HCT116 (cell line): ENCODE measurements around the gene TGFBR3.

ENCODE experiments used
- CEBPB ChIP-seq: IDR thresholded peaks from 2 replicates; pipeline ENCODE4 v1.6.1; 2012; ENCODE audit warnings: low read depth
- ELF1 ChIP-seq: IDR thresholded peaks from 2 replicates; pipeline ENCODE4 v1.6.1; 2012; ENCODE audit warnings: low read depth, borderline replicate concordance
- EZH2 ChIP-seq: fragments of 200-600 bp; sonication (generic); IDR thresholded peaks from 2 replicates; pipeline ENCODE4 v1.6.1; 2017; ENCODE audit warnings: antibody characterized with exemption, mixed run types
- JUND ChIP-seq: IDR thresholded peaks from 2 replicates; pipeline ENCODE4 v1.6.1; 2012
- POLR2A ChIP-seq: IDR thresholded peaks from 2 replicates; pipeline ENCODE4 v1.7.0; 2011; ENCODE audit warnings: borderline replicate concordance; ENCODE audit not compliant: insufficient read depth, insufficient read length; ENCODE audit errors: extremely low read depth
- POLR2AphosphoS5 ChIP-seq: IDR thresholded peaks from 2 replicates; pipeline ENCODE4 v1.6.1; 2011; ENCODE audit warnings: mild to moderate bottlenecking, low read depth, low read length, moderate library complexity
- SIN3A ChIP-seq: IDR thresholded peaks from 2 replicates; pipeline ENCODE4 v1.6.1; 2012; ENCODE audit warnings: low read depth
- SRF ChIP-seq: IDR thresholded peaks from 2 replicates; pipeline ENCODE4 v1.6.1; 2012; ENCODE audit warnings: low read depth
- YY1 ChIP-seq: IDR thresholded peaks from 2 replicates; pipeline ENCODE4 v1.6.1; 2011; ENCODE audit warnings: low read length, low read depth, moderate library complexity, mild to moderate bottlenecking; ENCODE audit not compliant: insufficient replicate concordance; ENCODE audit errors: extremely low read depth
- ZNF274 ChIP-seq: fragments of 200-500 bp; sonication (Bioruptor generic); IDR thresholded peaks from 2 replicates; pipeline ENCODE4 v1.6.1; 2014; ENCODE audit warnings: mild to moderate bottlenecking, low read depth, low read length, inconsistent platforms
- TF ChIP-seq, protein P1 (sequence below): IDR thresholded peaks from 2 replicates; pipeline ENCODE4 v1.6.1; 2012
- TF ChIP-seq, protein P2 (sequence below), 3 experiments: fragments of 200-600 bp in 1 of 3; sonication (generic) in 1 of 3; IDR thresholded peaks in 2 of 3; conservative IDR thresholded peaks in 1 of 3; 2 replicates each; pipeline ENCODE4 v1.5.1; 2012 to 2017; ENCODE audit warnings: low read depth in 2 of 3, low read length in 2 of 3, antibody characterized with exemption in 1 of 3, borderline replicate concordance in 1 of 3, control low read depth in 1 of 3, mild to moderate bottlenecking in 1 of 3, mixed read lengths in 1 of 3, mixed run types in 1 of 3, moderate library complexity in 1 of 3; ENCODE audit not compliant: insufficient read depth in 1 of 3
- TF ChIP-seq, protein P3 (sequence below): IDR thresholded peaks from 2 replicates; pipeline ENCODE4 v1.6.1; 2012

DNA sequence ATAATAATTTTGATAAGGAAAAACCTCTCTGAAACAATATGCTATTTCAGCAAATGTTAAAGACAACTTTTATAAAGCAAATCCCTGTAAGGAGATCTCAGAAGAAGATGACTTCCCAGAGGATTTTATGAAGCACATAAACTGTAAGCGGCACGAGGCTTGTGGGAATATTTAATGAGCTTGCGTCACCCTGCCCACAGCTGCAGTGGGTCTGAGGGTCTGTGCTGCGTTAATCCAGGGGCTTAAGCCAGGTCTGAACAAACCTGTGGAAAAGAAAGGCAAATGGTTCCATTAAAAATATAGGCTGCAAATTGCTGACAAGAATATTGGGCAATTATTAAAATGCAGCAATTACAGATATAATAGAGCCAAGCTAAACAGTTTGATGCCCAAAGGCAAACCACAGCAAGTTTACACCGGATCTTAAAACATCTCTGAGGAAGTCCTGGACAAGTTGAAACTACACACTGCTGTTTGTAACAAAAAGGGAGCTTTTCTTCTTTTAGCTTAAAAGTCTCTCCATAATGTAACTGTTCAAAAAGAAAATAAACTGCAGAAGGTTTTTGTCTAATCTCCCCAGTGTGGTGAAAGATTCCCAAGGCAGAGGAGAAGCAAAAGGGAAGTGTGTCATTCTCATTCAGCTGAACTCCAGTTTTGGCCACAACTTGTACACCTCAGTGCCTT, 21.8 kb downstream of the TGFBR3 start:
- TF ChIP-seq YY1, result no peak
- TF ChIP-seq JUND, result no peak
- TF ChIP-seq SRF, result no peak
- no peak for TF ChIP-seq POLR2A
- no peak for TF ChIP-seq ELF1
- TF ChIP-seq, protein P1, sequence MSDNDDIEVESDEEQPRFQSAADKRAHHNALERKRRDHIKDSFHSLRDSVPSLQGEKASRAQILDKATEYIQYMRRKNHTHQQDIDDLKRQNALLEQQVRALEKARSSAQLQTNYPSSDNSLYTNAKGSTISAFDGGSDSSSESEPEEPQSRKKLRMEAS, result no peak
- TF ChIP-seq, protein P2, sequence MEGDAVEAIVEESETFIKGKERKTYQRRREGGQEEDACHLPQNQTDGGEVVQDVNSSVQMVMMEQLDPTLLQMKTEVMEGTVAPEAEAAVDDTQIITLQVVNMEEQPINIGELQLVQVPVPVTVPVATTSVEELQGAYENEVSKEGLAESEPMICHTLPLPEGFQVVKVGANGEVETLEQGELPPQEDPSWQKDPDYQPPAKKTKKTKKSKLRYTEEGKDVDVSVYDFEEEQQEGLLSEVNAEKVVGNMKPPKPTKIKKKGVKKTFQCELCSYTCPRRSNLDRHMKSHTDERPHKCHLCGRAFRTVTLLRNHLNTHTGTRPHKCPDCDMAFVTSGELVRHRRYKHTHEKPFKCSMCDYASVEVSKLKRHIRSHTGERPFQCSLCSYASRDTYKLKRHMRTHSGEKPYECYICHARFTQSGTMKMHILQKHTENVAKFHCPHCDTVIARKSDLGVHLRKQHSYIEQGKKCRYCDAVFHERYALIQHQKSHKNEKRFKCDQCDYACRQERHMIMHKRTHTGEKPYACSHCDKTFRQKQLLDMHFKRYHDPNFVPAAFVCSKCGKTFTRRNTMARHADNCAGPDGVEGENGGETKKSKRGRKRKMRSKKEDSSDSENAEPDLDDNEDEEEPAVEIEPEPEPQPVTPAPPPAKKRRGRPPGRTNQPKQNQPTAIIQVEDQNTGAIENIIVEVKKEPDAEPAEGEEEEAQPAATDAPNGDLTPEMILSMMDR (IDR thresholded peaks at IDR 0.05 in 2 of 3, conservative IDR thresholded peaks at IDR 0.05 in 1 of 3; ENCODE audit: borderline replicate concordance in 1 of 3, insufficient read depth in 1 of 3, low read depth in 2 of 3, low read length in 2 of 3), result no peak
- TF ChIP-seq CEBPB, result no peak
- TF ChIP-seq SIN3A, result no peak
- TF ChIP-seq POLR2AphosphoS5, result no peak
- TF ChIP-seq, protein P3, sequence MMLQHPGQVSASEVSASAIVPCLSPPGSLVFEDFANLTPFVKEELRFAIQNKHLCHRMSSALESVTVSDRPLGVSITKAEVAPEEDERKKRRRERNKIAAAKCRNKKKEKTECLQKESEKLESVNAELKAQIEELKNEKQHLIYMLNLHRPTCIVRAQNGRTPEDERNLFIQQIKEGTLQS, result no peak
- TF ChIP-seq EZH2, result no peak
- no peak for TF ChIP-seq ZNF274
